Measurements from ENCODE around the gene DNAAF9. TPM values are rescaled to one million over a fixed set of nuclear protein-coding genes. Genes with fewer than 3 reads are reported as not detected.

The DNAAF9 gene
- total RNA-seq, 1 donor from 2014 or later: 12.6 TPM

DNA sequence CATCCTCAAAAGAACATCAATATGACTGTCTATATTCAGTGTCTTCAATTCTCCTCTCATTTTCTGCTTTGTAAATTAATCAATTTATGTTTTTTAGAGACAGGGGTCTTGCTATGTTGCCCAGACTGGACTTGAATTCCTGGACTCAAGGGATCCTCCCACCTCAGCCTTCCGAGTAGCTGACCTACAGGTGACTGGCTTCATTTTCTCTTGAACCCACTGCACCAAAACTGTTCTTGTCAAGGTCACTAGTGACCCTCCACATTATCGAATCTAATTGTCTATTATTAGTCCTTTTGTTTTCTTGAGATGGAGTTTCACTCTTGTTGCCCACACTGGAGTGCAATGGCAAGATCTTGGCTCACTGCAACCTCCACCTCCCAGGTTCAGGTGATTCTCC, 3.7 kb downstream of the DNAAF9 start:
- TF ChIP-seq, protein P1, sequence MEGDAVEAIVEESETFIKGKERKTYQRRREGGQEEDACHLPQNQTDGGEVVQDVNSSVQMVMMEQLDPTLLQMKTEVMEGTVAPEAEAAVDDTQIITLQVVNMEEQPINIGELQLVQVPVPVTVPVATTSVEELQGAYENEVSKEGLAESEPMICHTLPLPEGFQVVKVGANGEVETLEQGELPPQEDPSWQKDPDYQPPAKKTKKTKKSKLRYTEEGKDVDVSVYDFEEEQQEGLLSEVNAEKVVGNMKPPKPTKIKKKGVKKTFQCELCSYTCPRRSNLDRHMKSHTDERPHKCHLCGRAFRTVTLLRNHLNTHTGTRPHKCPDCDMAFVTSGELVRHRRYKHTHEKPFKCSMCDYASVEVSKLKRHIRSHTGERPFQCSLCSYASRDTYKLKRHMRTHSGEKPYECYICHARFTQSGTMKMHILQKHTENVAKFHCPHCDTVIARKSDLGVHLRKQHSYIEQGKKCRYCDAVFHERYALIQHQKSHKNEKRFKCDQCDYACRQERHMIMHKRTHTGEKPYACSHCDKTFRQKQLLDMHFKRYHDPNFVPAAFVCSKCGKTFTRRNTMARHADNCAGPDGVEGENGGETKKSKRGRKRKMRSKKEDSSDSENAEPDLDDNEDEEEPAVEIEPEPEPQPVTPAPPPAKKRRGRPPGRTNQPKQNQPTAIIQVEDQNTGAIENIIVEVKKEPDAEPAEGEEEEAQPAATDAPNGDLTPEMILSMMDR (IDR thresholded peaks at IDR 0.05; ENCODE audit: insufficient read depth, low read length, poor library complexity, severe bottlenecking): no peak
- H3K36me3 ChIP-seq (ENCODE audit: control insufficient read depth, insufficient read depth, low read length): no peaks in the 10 kb centered on the region
- no peaks in the 10 kb centered on the region for H3K27me3 ChIP-seq (ENCODE audit: control insufficient read depth, insufficient read depth, low read length)
- H3K4me3 ChIP-seq (ENCODE audit: low read depth, low read length): no peak overlapping the region
- DNase-seq (ENCODE audit: low read depth): no peak

DNA sequence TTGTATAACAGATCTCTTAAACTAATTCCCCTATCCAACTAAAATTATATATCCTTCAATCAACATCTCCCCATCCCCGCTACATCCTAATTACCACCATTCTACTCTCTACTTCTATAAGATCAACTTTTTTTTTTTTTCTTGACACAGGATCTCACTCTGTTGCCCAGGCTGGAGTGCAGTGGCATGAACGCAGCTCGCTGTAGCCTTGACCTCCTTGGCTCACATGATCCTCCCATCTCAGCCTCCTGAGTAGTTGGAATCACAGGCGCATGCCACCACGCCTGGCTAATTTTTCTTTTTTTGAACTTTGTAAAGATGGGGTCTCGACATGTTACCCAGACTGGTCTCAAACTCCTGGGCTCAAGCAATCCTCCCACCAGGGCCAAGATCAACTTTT, 5.0 kb downstream of the DNAAF9 start:
- DNase-seq (ENCODE audit: low read depth): no peak
- TF ChIP-seq, protein P1 (IDR thresholded peaks at IDR 0.05; ENCODE audit: insufficient read depth, low read length, poor library complexity, severe bottlenecking): no peak

DNA sequence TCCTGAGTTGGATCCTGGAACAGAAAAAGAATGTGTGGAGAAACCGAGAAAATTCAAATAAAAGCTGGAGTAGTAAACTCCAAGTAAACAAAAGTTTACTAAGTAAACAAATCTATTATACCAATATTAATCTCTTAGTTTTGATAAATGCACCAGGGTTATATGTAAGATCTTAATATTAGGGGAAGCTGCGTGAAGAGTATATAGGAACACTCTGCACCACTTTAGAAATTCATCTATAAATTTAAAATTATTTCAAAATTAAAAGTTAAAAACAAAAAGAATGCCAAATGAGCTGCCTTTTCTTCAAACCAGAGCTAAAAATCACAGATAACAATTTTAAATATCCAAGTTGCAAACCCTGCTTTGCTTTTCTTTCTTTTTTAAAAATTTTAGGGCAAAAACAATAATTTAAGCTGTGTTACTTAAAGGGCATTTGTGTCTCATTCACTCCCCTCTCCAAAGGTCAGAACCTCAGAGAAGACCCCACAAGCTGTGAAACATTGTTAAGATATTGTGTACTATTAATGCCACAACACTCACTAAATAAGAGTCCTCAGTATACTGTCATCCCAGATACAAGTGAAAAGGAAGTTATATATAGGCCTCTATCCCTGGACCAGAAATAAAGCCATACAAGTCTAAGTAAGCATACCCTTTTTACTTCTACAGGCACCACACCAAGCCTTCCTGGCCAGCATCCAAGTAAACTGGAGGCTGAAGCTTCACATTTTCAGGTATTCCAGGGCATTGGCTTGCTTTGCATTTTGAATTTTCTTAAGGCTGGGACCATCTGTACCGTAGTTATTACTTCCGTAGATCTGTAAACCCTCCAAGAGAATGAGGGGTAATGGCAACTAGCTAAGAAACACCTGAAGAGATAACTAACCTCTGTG, 7.0 kb downstream of the DNAAF9 start:
- TF ChIP-seq, protein P1 (IDR thresholded peaks at IDR 0.05; ENCODE audit: insufficient read depth, low read length, poor library complexity, severe bottlenecking): no peak
- no peaks in the 10 kb centered on the region for H3K36me3 ChIP-seq (ENCODE audit: control insufficient read depth, insufficient read depth, low read length)
- no peak for DNase-seq (ENCODE audit: low read depth)
- no peak overlapping the region for H3K4me3 ChIP-seq (ENCODE audit: low read depth, low read length)
- H3K27me3 ChIP-seq (ENCODE audit: control insufficient read depth, insufficient read depth, low read length): no peaks in the 10 kb centered on the region

More for the DNA sequence above, 5.0 kb downstream of the DNAAF9 start:
- H3K36me3 ChIP-seq (ENCODE audit: control insufficient read depth, insufficient read depth, low read length): no peaks in the 10 kb centered on the region
- H3K4me3 ChIP-seq (ENCODE audit: low read depth, low read length): no peak overlapping the region
- no peaks in the 10 kb centered on the region for H3K27me3 ChIP-seq (ENCODE audit: control insufficient read depth, insufficient read depth, low read length)

GRCh38 chr20:3398681-3399252, 8.7 kb downstream of the DNAAF9 start:
- Histone ChIP-seq H3K4me3 (ENCODE audit: low read depth, low read length) (no peak overlapping the region), H3K27me3 (ENCODE audit: control insufficient read depth, insufficient read depth, low read length) (no peaks in the 10 kb centered on the region), H3K36me3 (ENCODE audit: control insufficient read depth, insufficient read depth, low read length) (no peaks in the 10 kb centered on the region)
- no peak for DNase-seq (ENCODE audit: low read depth)
- TF ChIP-seq, protein P1 (IDR thresholded peaks at IDR 0.05; ENCODE audit: insufficient read depth, low read length, poor library complexity, severe bottlenecking): no peak

- H3K36me3 ChIP-seq (ENCODE audit: control insufficient read depth, insufficient read depth, low read length): no peaks in the 10 kb centered on the region
- no peak for DNase-seq (ENCODE audit: low read depth)
- no peaks in the 10 kb centered on the region for H3K27me3 ChIP-seq (ENCODE audit: control insufficient read depth, insufficient read depth, low read length)
- no peak overlapping the region for H3K4me3 ChIP-seq (ENCODE audit: low read depth, low read length)
- TF ChIP-seq, protein P1 (IDR thresholded peaks at IDR 0.05; ENCODE audit: insufficient read depth, low read length, poor library complexity, severe bottlenecking): no peak
These were observed 11.0 kb downstream of the DNAAF9 start for GRCh38 chr20:3396492-3396891.
